Dermis blood vessel endothelial cell (primary cell): ENCODE data around the gene HCAR3. TPM values are rescaled to one million over a fixed set of nuclear protein-coding genes. Genes with fewer than 3 reads are reported as not detected.

Experiments used
- DNase-seq: peaks from one replicate; pipeline ENCODE4 v3.0.0; 2010
- total RNA-seq: library from RNA; depleted of rRNA; stranded (reverse); fragments of >200 nt; gene quantifications from 2 replicates; pipeline ENCODE4 v1.2.3, GENCODE V29; 2014

The HCAR3 gene
- total RNA-seq, 1 donor from 2014 or later: not detected

GRCh38 chr12:122665759-122666158 is 50.9 kb downstream of the HCAR3 start:
- no peak for DNase-seq

- DNase-seq: no peak
Measured at GRCh38 chr12:122665349-122665748, 51.3 kb downstream of the HCAR3 start.

Other genes starting within 250 kb of the HCAR3 start
- 15.0 and 20.1 TPM in 2 replicates for gene ZCCHC8, start 215.9 kb downstream of the HCAR3 start, total RNA-seq
- gene RSRC2, start 189.9 kb downstream of the HCAR3 start, total RNA-seq: 49.4 and 49.5 TPM in 2 replicates
- gene KNTC1, start 189.6 kb downstream of the HCAR3 start, total RNA-seq: 24.5 and 40.2 TPM in 2 replicates
- not detected in 2 replicates for gene HCAR2, start 13.5 kb downstream of the HCAR3 start, total RNA-seq
- 0.05 TPM in 1 of 2 replicates, not detected in the other for gene HCAR1, start 14.0 kb upstream of the HCAR3 start, total RNA-seq
- 27.1 and 39.8 TPM in 2 replicates for gene DENR, start 36.0 kb upstream of the HCAR3 start, total RNA-seq
- 0.23 and 0.51 TPM in 2 replicates for gene CCDC62, start 57.8 kb upstream of the HCAR3 start, total RNA-seq
- gene HIP1R, start 118.6 kb upstream of the HCAR3 start, total RNA-seq: 132 and 200 TPM in 2 replicates
- gene VPS37B, start 179.3 kb upstream of the HCAR3 start, total RNA-seq: 19.6 and 21.2 TPM in 2 replicates
- gene ABCB9, start 249.7 kb upstream of the HCAR3 start, total RNA-seq: 8.5 and 10.9 TPM in 2 replicates